Endothelial cell of umbilical vein (primary cell): ENCODE measurements around the gene PPP1R1B. TPM values are rescaled to one million over a fixed set of nuclear protein-coding genes. Genes with fewer than 3 reads are reported as not detected.

ENCODE experiments used
- BruUV-seq: library from RNA; stranded (reverse); fragments of 400-500 nt; replicated peaks from 2 replicates; lab custom pipeline; 2021; lab: Mats Ljungman, UMichigan
- CTCF ChIA-PET: fragments of 300-600, 350-600 bp; sonication (Branson Sonifier 250); formaldehyde crosslinking; loops from one replicate; lab custom pipeline; 2021; ENCODE audit warnings: antibody characterized with exemption, inconsistent platforms; lab: Charles Lee
- POLR2A ChIA-PET: fragments of 300-600, 350-600 bp; sonication (Branson Sonifier 250); formaldehyde crosslinking; loops from one replicate; lab custom pipeline; 2021; ENCODE audit warnings: antibody characterized with exemption, inconsistent platforms; lab: Charles Lee
- DNase-seq: peaks from one replicate; pipeline ENCODE4 v3.0.0-alpha.2; 2011; ENCODE audit warnings: low read depth, low spot score
- FAIRE-seq: peaks from 2 replicates; lab custom pipeline; 2011; peaks lifted over from hg19 to GRCh38; lab: Jason Lieb, UNC
- H2AFZ ChIP-seq: 2 replicates; pipeline ENCODE4 v1.6.0; 2012; ENCODE audit warnings: low read depth, low read length, control low read depth, inconsistent platforms
- H3K27ac ChIP-seq: 2 replicates; pipeline ENCODE4 v1.5.1; 2011; ENCODE audit warnings: low read depth, mild to moderate bottlenecking, control low read depth, low read length, moderate library complexity; ENCODE audit not compliant: insufficient read depth
- H3K27me3 ChIP-seq, 2 experiments: 2 replicates each; pipeline versions ENCODE4 v1.6.0 to v1.6.1; 2011; ENCODE audit warnings: low read length in 2 of 2, mixed read lengths in 1 of 2; ENCODE audit not compliant: control insufficient read depth in 2 of 2, insufficient read depth in 2 of 2
- H3K36me3 ChIP-seq, 2 experiments: 2 replicates in 1 of 2; 3 replicates in 1 of 2; pipeline ENCODE4 v1.5.1; 2011; ENCODE audit warnings: low read length in 2 of 2, mild to moderate bottlenecking in 1 of 2, moderate library complexity in 1 of 2; ENCODE audit not compliant: control insufficient read depth in 2 of 2, insufficient read depth in 2 of 2; ENCODE audit errors: extremely low read depth in 1 of 2
- H3K4me1 ChIP-seq: 3 replicates; pipeline ENCODE4 v1.5.1; 2011; ENCODE audit warnings: mild to moderate bottlenecking, low read length; ENCODE audit not compliant: control insufficient read depth, insufficient read depth; ENCODE audit errors: extremely low read depth
- H3K4me2 ChIP-seq: 2 replicates; pipeline ENCODE4 v1.6.1; 2011; ENCODE audit warnings: low read length, control low read depth, mixed read lengths; ENCODE audit not compliant: insufficient read depth
- H3K4me3 ChIP-seq, 3 experiments: fragments of 200-600 bp in 1 of 3; sonication (generic), shearing (Covaris generic) in 1 of 3; replicated peaks in 1 of 3; 2 replicates each; pipeline ENCODE4 v1.5.1; 2011 to 2016; ENCODE audit warnings: control low read depth in 3 of 3, low read length in 3 of 3, mild to moderate bottlenecking in 2 of 3, inconsistent platforms in 1 of 3, low read depth in 1 of 3, moderate library complexity in 1 of 3; ENCODE audit not compliant: insufficient read depth in 1 of 3
- H3K79me2 ChIP-seq: 2 replicates; pipeline ENCODE4 v1.6.0; 2012; ENCODE audit warnings: low read length, inconsistent platforms; ENCODE audit not compliant: control insufficient read depth, insufficient read depth
- H3K9ac ChIP-seq: replicated peaks from 2 replicates; pipeline ENCODE3; 2011; ENCODE audit warnings: low read length, control low read depth; ENCODE audit not compliant: insufficient read depth; ENCODE audit errors: extremely low read depth
- H3K9me1 ChIP-seq: replicated peaks from 3 replicates; pipeline ENCODE4 v1.6.0; 2011; ENCODE audit warnings: mild to moderate bottlenecking, low read length; ENCODE audit not compliant: control insufficient read depth, insufficient read depth; ENCODE audit errors: extremely low read depth
- H3K9me3 ChIP-seq: replicated peaks from 2 replicates; pipeline ENCODE4 v1.5.1; 2012; ENCODE audit warnings: low read length, inconsistent platforms; ENCODE audit not compliant: control insufficient read depth, insufficient read depth
- H4K20me1 ChIP-seq: replicated peaks from 2 replicates; pipeline ENCODE3; 2011; ENCODE audit warnings: mild to moderate bottlenecking, low read length; ENCODE audit not compliant: control insufficient read depth, insufficient read depth; ENCODE audit errors: extremely low read depth
- CTCF ChIP-seq, 2 donors: IDR thresholded peaks; 1 replicate in 1 of 2; 2 replicates in 1 of 2; pipeline ENCODE4 v1.5.1; 2011; ENCODE audit warnings: low read length in 2 of 2, mild to moderate bottlenecking in 2 of 2, moderate library complexity in 2 of 2, control low read depth in 1 of 2, inconsistent platforms in 1 of 2, low read depth in 1 of 2; ENCODE audit not compliant: insufficient read depth in 1 of 2; ENCODE audit errors: extremely low read depth in 1 of 2
- EZH2 ChIP-seq: IDR thresholded peaks from 2 replicates; pipeline ENCODE4 v1.6.1; 2012; ENCODE audit warnings: borderline replicate concordance, low read depth, mild to moderate bottlenecking, moderate library complexity, low read length, inconsistent platforms; ENCODE audit not compliant: severe bottlenecking
- GATA2 ChIP-seq: IDR thresholded peaks from 2 replicates; pipeline ENCODE4 v1.7.0; 2011; ENCODE audit warnings: low read depth, mild to moderate bottlenecking, moderate library complexity, mixed read lengths, low read length; ENCODE audit not compliant: insufficient read length, insufficient read depth
- MAX ChIP-seq: IDR thresholded peaks from 2 replicates; pipeline ENCODE4 v1.6.1; 2011; ENCODE audit not compliant: insufficient read depth, insufficient read length
- dilution Hi-C: fragments of 300-500 bp; cut with MboI; formaldehyde crosslinking; loops from one replicate; pipeline ENCODE4 v1.15.0; 2019; ENCODE audit warnings: low sequenced_read_pairs; ENCODE audit not compliant: extremely low pct_ligation_motif_present
- intact Hi-C: fragments of 100-400 bp; cut with micrococcal nuclease; formaldehyde crosslinking; loops from one replicate; pipeline ENCODE4 v1.10.0; 2022
- polyA plus RNA-seq, 4 experiments: library from polyadenylated mRNA; depleted of rRNA in 3 of 4; stranded (reverse) in 3 of 4; unstranded in 1 of 4; fragments of >200 nt; gene quantifications; 2 replicates each; pipeline versions ENCODE4 v1.2.1 to v1.2.3, GENCODE V29; 2011 to 2012; ENCODE audit warnings: missing spikeins in 1 of 4
- total RNA-seq: library from RNA; stranded (reverse); gene quantifications from 2 replicates; pipeline ENCODE4 v1.2.3, GENCODE V29; 2021

The PPP1R1B gene
- total and polyA plus RNA-seq, 2 donors (not counting 3 experiments of a cell fraction or from before 2014, with no cell fraction given) = not detected

GRCh38 chr17:39633570-39634183 lies 6.9 kb downstream of the PPP1R1B start:
- CTCF ChIA-PET = interaction anchor here (0.7 to 6.4 kb wide), 10 partner anchors 9 to 96 kb away, joined by 3 to 141 read pairs (median 6); partner anchors contain the start of gene MIEN1
- no peak overlapping the region for H2AFZ ChIP-seq
- POLR2A ChIA-PET = no interaction called here
- H3K36me3 ChIP-seq = no peaks in the 10 kb centered on the region
- H3K4me2 ChIP-seq = no peak overlapping the region
- H3K9me1 ChIP-seq = no peaks in the 10 kb centered on the region
- DNase-seq (no peak), FAIRE-seq (no peak)
- TF ChIP-seq MAX = no peak
- TF ChIP-seq EZH2 = peak; percentile 10
- H3K79me2 ChIP-seq = peaks cover 12% of the 10 kb centered on the region
- no peak overlapping the region for H3K4me3 ChIP-seq
- dilution Hi-C loops = loop anchor here (10.0 kb wide), 1 partner anchor 111 kb away; no protein-coding TSS in a partner anchor
- H3K9ac ChIP-seq = no peak overlapping the region
- no peak overlapping the region for H3K27ac ChIP-seq
- H4K20me1 ChIP-seq = no peaks in the 10 kb centered on the region
- BruUV-seq = no TSS peak
- H3K27me3 ChIP-seq = peaks cover 18 to 29% of the 10 kb centered on the region in 2 experiments
- intact Hi-C loops = no loop called here
- H3K4me1 ChIP-seq = peaks cover 14% of the 10 kb centered on the region
- no peaks in the 10 kb centered on the region for H3K9me3 ChIP-seq

- no peaks in the 10 kb centered on the region for H3K9me1 ChIP-seq
- no peaks in the 10 kb centered on the region for H3K36me3 ChIP-seq
- no peak overlapping the region for H3K4me3 ChIP-seq
- ChIA-PET CTCF (interaction anchor here (0.7 to 6.4 kb wide), 16 partner anchors 10 to 124 kb away, joined by 3 to 141 read pairs (median 5); partner anchors contain the start of genes ERBB2 and MIEN1), POLR2A (no interaction called here)
- TF ChIP-seq GATA2 (no peak), CTCF (IDR thresholded peaks at IDR 0.05; ENCODE audit: extremely low read depth in 1 of 2, insufficient read depth in 1 of 2, low read depth in 1 of 2, low read length in 2 of 2) (peak; percentile 63 to 64)
- intact Hi-C loops = no loop called here
- peaks cover 11 to 22% of the 10 kb centered on the region in 2 experiments for H3K27me3 ChIP-seq
- DNase-seq = peak; percentile 47
- H3K4me1 ChIP-seq = peaks cover 14% of the 10 kb centered on the region
- no peaks in the 10 kb centered on the region for H4K20me1 ChIP-seq
- H3K27ac ChIP-seq = no peak overlapping the region
- peak; percentile 74 for FAIRE-seq
- H3K9ac ChIP-seq = no peak overlapping the region
- no TSS peak for BruUV-seq
- dilution Hi-C loops = loop anchor here (10.0 kb wide), 1 partner anchor 110 kb away; no protein-coding TSS in a partner anchor
- no peak overlapping the region for H3K4me2 ChIP-seq
- peaks cover 13% of the 10 kb centered on the region for H3K79me2 ChIP-seq
- H2AFZ ChIP-seq = no peak overlapping the region
- H3K9me3 ChIP-seq = no peaks in the 10 kb centered on the region
Observed at GRCh38 chr17:39634384-39634871, 7.7 kb downstream of the PPP1R1B start.
